SU-DHL-6 (cell line): ENCODE measurements around the gene PDE9A.

Experiments
- H2AFZ ChIP-seq: fragments of 200-600 bp; sonication (generic); 2 replicates; pipeline ENCODE4 v1.6.1; 2014; ENCODE audit warnings: low read depth, mild to moderate bottlenecking, moderate library complexity, mixed read lengths, antibody characterized with exemption, low read length; ENCODE audit not compliant: severe bottlenecking
- H3F3A ChIP-seq: fragments of 200-600 bp; shearing (Covaris generic); 2 replicates; pipeline ENCODE4 v1.6.0; 2016; ENCODE audit warnings: antibody characterized with exemption, mild to moderate bottlenecking; ENCODE audit not compliant: insufficient read depth
- H3K27ac ChIP-seq: fragments of 200-600 bp; sonication (generic); 2 replicates; pipeline ENCODE4 v1.5.1; 2016; ENCODE audit warnings: low read depth, mild to moderate bottlenecking, low read length, moderate library complexity, mixed read lengths
- H3K27me3 ChIP-seq: fragments of 200-600 bp; sonication (generic), shearing (Covaris generic); 2 replicates; pipeline ENCODE4 v1.6.0; 2014; ENCODE audit warnings: mild to moderate bottlenecking, low read length
- H3K36me3 ChIP-seq: fragments of 200-600 bp; sonication (generic); 2 replicates; pipeline ENCODE4 v1.6.1; 2014; ENCODE audit warnings: mild to moderate bottlenecking, low read length, mixed read lengths
- H3K4me2 ChIP-seq: fragments of 300-600, 200-600 bp; shearing (Covaris generic), sonication (generic); 2 replicates; pipeline ENCODE4 v1.6.0; 2014; ENCODE audit warnings: low read length, low read depth, mild to moderate bottlenecking; ENCODE audit not compliant: poor library complexity, severe bottlenecking
- H3K4me3 ChIP-seq: fragments of 200-600 bp; sonication (generic); 2 replicates; pipeline ENCODE4 v1.5.1; 2014; ENCODE audit warnings: antibody characterized with exemption, low read length, mild to moderate bottlenecking, mixed read lengths; ENCODE audit not compliant: insufficient read depth, poor library complexity, severe bottlenecking
- H3K79me2 ChIP-seq: fragments of 200-600 bp; sonication (generic); 2 replicates; pipeline ENCODE4 v1.6.1; 2014; ENCODE audit warnings: mild to moderate bottlenecking, low read length, moderate library complexity; ENCODE audit not compliant: insufficient read depth
- H3K9ac ChIP-seq: fragments of 200-600 bp; sonication (generic); 2 replicates; pipeline ENCODE4 v1.7.0; 2014; ENCODE audit warnings: mild to moderate bottlenecking, low read length
- H3K9me2 ChIP-seq: fragments of 200-600 bp; sonication (generic); replicated peaks from 2 replicates; pipeline ENCODE4 v1.6.1; 2014; ENCODE audit warnings: low read length; ENCODE audit not compliant: insufficient read depth
- H3K9me3 ChIP-seq: fragments of 200-600 bp; sonication (generic); 2 replicates; pipeline ENCODE4 v1.6.1; 2014; ENCODE audit warnings: low read length, mixed read lengths; ENCODE audit not compliant: insufficient read depth
- H4K20me1 ChIP-seq: fragments of 200-600 bp; sonication (generic); 2 replicates; pipeline ENCODE4 v1.6.1; 2014; ENCODE audit warnings: low read depth, mild to moderate bottlenecking, antibody characterized with exemption, low read length, moderate library complexity, mixed read lengths
- CTCF ChIP-seq: fragments of 200-600 bp; sonication (generic); IDR thresholded peaks from one replicate; pipeline ENCODE4 v1.5.1; 2017; ENCODE audit warnings: antibody characterized with exemption, mild to moderate bottlenecking, low read length, moderate library complexity; ENCODE audit not compliant: insufficient read depth, poor library complexity, severe bottlenecking
- EZH2phosphoT487 ChIP-seq: fragments of 200-600 bp; sonication (generic), shearing (Covaris generic); conservative IDR thresholded peaks from 2 replicates; pipeline ENCODE4 v1.6.1; 2018; ENCODE audit warnings: mild to moderate bottlenecking, antibody characterized with exemption, low read length, moderate library complexity, mixed read lengths

Gene PDE9A

GRCh38 chr21:42641311-42642218 lies 11.9 kb upstream of the PDE9A start:
- Histone ChIP-seq H3F3A (no peaks in the 10 kb centered on the region), H3K36me3 (no peaks in the 10 kb centered on the region), H3K9me2 (no peaks in the 10 kb centered on the region), H3K27ac (no peak overlapping the region), H3K79me2 (no peaks in the 10 kb centered on the region), H2AFZ (no peak overlapping the region), H3K27me3 (no peaks in the 10 kb centered on the region), H3K4me3 (no peak overlapping the region), H4K20me1 (no peaks in the 10 kb centered on the region), H3K9ac (no peak overlapping the region), H3K4me2 (no peak overlapping the region), H3K9me3 (no peaks in the 10 kb centered on the region)
- no peak for TF ChIP-seq EZH2phosphoT487
- no peak for TF ChIP-seq CTCF

DNA sequence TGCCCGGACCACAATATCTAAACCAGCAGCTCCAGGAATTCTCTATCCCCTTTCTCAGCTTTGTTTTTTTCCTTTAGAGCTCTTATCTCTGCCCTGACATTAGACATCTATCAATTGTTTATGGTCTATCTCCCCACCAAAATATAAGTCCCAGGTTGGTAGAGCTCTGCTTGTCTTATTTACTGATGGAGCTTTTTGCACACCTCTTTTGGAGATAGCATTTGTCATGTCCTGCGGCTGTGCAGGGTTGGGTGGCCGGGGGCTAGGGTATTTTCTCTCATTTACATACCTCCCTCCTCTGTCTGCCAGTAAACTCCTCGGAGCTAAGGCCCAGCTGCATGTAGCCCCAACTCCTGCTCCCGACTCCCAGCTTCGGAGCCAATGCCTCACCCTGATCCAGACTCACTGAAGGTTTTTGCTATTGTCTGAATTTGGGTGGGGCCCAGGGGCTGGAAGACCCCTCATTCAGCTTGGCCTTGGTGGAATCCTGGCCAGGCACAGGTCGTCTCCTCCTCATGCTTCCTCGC lies 11.1 kb upstream of the PDE9A start:
- no peak overlapping the region for H3K4me3 ChIP-seq
- no peaks in the 10 kb centered on the region for H3K9me2 ChIP-seq
- H4K20me1 ChIP-seq: no peaks in the 10 kb centered on the region
- no peak overlapping the region for H3K4me2 ChIP-seq
- no peaks in the 10 kb centered on the region for H3K9me3 ChIP-seq
- no peak overlapping the region for H3K9ac ChIP-seq
- H2AFZ ChIP-seq: no peak overlapping the region
- no peaks in the 10 kb centered on the region for H3F3A ChIP-seq
- no peak for TF ChIP-seq CTCF
- TF ChIP-seq EZH2phosphoT487: no peak
- no peak overlapping the region for H3K27ac ChIP-seq
- no peaks in the 10 kb centered on the region for H3K27me3 ChIP-seq
- no peaks in the 10 kb centered on the region for H3K36me3 ChIP-seq
- H3K79me2 ChIP-seq: no peaks in the 10 kb centered on the region

- H3K27me3 ChIP-seq: no peaks in the 10 kb centered on the region
These were observed 8.9 kb upstream of the PDE9A start for GRCh38 chr21:42644223-42645208.

More at GRCh38 chr21:42644223-42645208, 8.9 kb upstream of the PDE9A start:
- H4K20me1 ChIP-seq: no peaks in the 10 kb centered on the region
- no peak overlapping the region for H3K4me3 ChIP-seq
- no peak overlapping the region for H3K27ac ChIP-seq
- H3K36me3 ChIP-seq: no peaks in the 10 kb centered on the region
- no peak overlapping the region for H3K4me2 ChIP-seq
- H3F3A ChIP-seq: no peaks in the 10 kb centered on the region
- TF ChIP-seq CTCF: no peak
- TF ChIP-seq EZH2phosphoT487: no peak
- H2AFZ ChIP-seq: no peak overlapping the region
- H3K79me2 ChIP-seq: no peaks in the 10 kb centered on the region
- no peaks in the 10 kb centered on the region for H3K9me2 ChIP-seq
- H3K9ac ChIP-seq: no peak overlapping the region
- no peaks in the 10 kb centered on the region for H3K9me3 ChIP-seq
